ENCODE data around the gene MACROD2. TPM values are rescaled to one million over a fixed set of nuclear protein-coding genes. Genes with fewer than 3 reads are reported as not detected.

MACROD2 gene
- total RNA-seq, 1 donor, result 1.7 TPM

- Histone ChIP-seq H3K4me1 (ENCODE audit: insufficient read depth, low read length) (no peaks in the 10 kb centered on the region), H3K4me3 (ENCODE audit: low read length) (no peak overlapping the region), H3K9me3 (ENCODE audit: low read depth, low read length) (no peaks in the 10 kb centered on the region), H3K27me3 (ENCODE audit: insufficient read depth, low read length) (no peaks in the 10 kb centered on the region)
Observed at GRCh38 chr20:15702161-15702560, 1706.8 kb downstream of the MACROD2 start.

GRCh38 chr20:15703171-15703911, 1708.0 kb downstream of the MACROD2 start:
- Histone ChIP-seq H3K9me3 (ENCODE audit: low read depth, low read length) (no peaks in the 10 kb centered on the region), H3K4me3 (ENCODE audit: low read length) (no peak overlapping the region), H3K27me3 (ENCODE audit: insufficient read depth, low read length) (no peaks in the 10 kb centered on the region), H3K4me1 (ENCODE audit: insufficient read depth, low read length) (no peaks in the 10 kb centered on the region)

GRCh38 chr20:15705975-15706374, 1710.7 kb downstream of the MACROD2 start:
- H3K4me1 ChIP-seq (ENCODE audit: insufficient read depth, low read length), result no peaks in the 10 kb centered on the region
- no peaks in the 10 kb centered on the region for H3K9me3 ChIP-seq (ENCODE audit: low read depth, low read length)
- H3K4me3 ChIP-seq (ENCODE audit: low read length), result no peak overlapping the region
- no peaks in the 10 kb centered on the region for H3K27me3 ChIP-seq (ENCODE audit: insufficient read depth, low read length)

GRCh38 chr20:15706719-15707118, 1711.4 kb downstream of the MACROD2 start:
- Histone ChIP-seq H3K4me3 (ENCODE audit: low read length) (no peak overlapping the region), H3K27me3 (ENCODE audit: insufficient read depth, low read length) (no peaks in the 10 kb centered on the region)

GRCh38 chr20:15708984-15709598, 1713.8 kb downstream of the MACROD2 start:
- Histone ChIP-seq H3K27me3 (ENCODE audit: insufficient read depth, low read length) (no peaks in the 10 kb centered on the region), H3K4me1 (ENCODE audit: insufficient read depth, low read length) (no peaks in the 10 kb centered on the region), H3K9me3 (ENCODE audit: low read depth, low read length) (no peaks in the 10 kb centered on the region), H3K4me3 (ENCODE audit: low read length) (no peak overlapping the region)

More at GRCh38 chr20:15706719-15707118, 1711.4 kb downstream of the MACROD2 start:
- H3K9me3 ChIP-seq (ENCODE audit: low read depth, low read length), result no peaks in the 10 kb centered on the region
- H3K4me1 ChIP-seq (ENCODE audit: insufficient read depth, low read length), result no peaks in the 10 kb centered on the region

GRCh38 chr20:15710636-15711035, 1715.3 kb downstream of the MACROD2 start:
- H3K27me3 ChIP-seq (ENCODE audit: insufficient read depth, low read length), result no peaks in the 10 kb centered on the region
- H3K4me3 ChIP-seq (ENCODE audit: low read length), result no peak overlapping the region
- H3K4me1 ChIP-seq (ENCODE audit: insufficient read depth, low read length), result no peaks in the 10 kb centered on the region
- no peaks in the 10 kb centered on the region for H3K9me3 ChIP-seq (ENCODE audit: low read depth, low read length)

GRCh38 chr20:15711177-15711576, 1715.9 kb downstream of the MACROD2 start:
- Histone ChIP-seq H3K27me3 (ENCODE audit: insufficient read depth, low read length) (no peaks in the 10 kb centered on the region), H3K9me3 (ENCODE audit: low read depth, low read length) (no peaks in the 10 kb centered on the region), H3K4me3 (ENCODE audit: low read length) (no peak overlapping the region), H3K4me1 (ENCODE audit: insufficient read depth, low read length) (no peaks in the 10 kb centered on the region)

GRCh38 chr20:15716256-15716655, 1720.9 kb downstream of the MACROD2 start:
- no peaks in the 10 kb centered on the region for H3K9me3 ChIP-seq (ENCODE audit: low read depth, low read length)
- no peaks in the 10 kb centered on the region for H3K4me1 ChIP-seq (ENCODE audit: insufficient read depth, low read length)
- H3K4me3 ChIP-seq (ENCODE audit: low read length), result no peak overlapping the region
- H3K27me3 ChIP-seq (ENCODE audit: insufficient read depth, low read length), result no peaks in the 10 kb centered on the region

- no peak overlapping the region for H3K4me3 ChIP-seq (ENCODE audit: low read length)
- no peaks in the 10 kb centered on the region for H3K27me3 ChIP-seq (ENCODE audit: insufficient read depth, low read length)
- H3K4me1 ChIP-seq (ENCODE audit: insufficient read depth, low read length), result no peaks in the 10 kb centered on the region
- peaks cover 7% of the 10 kb centered on the region for H3K9me3 ChIP-seq (ENCODE audit: low read depth, low read length)
Observed at GRCh38 chr20:15726416-15726815, 1731.1 kb downstream of the MACROD2 start.

- Histone ChIP-seq H3K4me1 (ENCODE audit: insufficient read depth, low read length) (no peaks in the 10 kb centered on the region), H3K27me3 (ENCODE audit: insufficient read depth, low read length) (no peaks in the 10 kb centered on the region), H3K4me3 (ENCODE audit: low read length) (no peak overlapping the region), H3K9me3 (ENCODE audit: low read depth, low read length) (no peaks in the 10 kb centered on the region)
Observed at GRCh38 chr20:15734052-15734451, 1738.7 kb downstream of the MACROD2 start.

GRCh38 chr20:15739035-15739434, 1743.7 kb downstream of the MACROD2 start:
- Histone ChIP-seq H3K9me3 (ENCODE audit: low read depth, low read length) (no peaks in the 10 kb centered on the region), H3K27me3 (ENCODE audit: insufficient read depth, low read length) (no peaks in the 10 kb centered on the region), H3K4me1 (ENCODE audit: insufficient read depth, low read length) (no peaks in the 10 kb centered on the region), H3K4me3 (ENCODE audit: low read length) (no peak overlapping the region)

- Histone ChIP-seq H3K4me1 (ENCODE audit: insufficient read depth, low read length) (no peaks in the 10 kb centered on the region), H3K27me3 (ENCODE audit: insufficient read depth, low read length) (no peaks in the 10 kb centered on the region), H3K9me3 (ENCODE audit: low read depth, low read length) (no peaks in the 10 kb centered on the region), H3K4me3 (ENCODE audit: low read length) (no peak overlapping the region)
Observed at GRCh38 chr20:15740046-15740775, 1744.9 kb downstream of the MACROD2 start.

GRCh38 chr20:15742087-15742486, 1746.8 kb downstream of the MACROD2 start:
- peaks cover 6% of the 10 kb centered on the region for H3K9me3 ChIP-seq (ENCODE audit: low read depth, low read length)
- no peaks in the 10 kb centered on the region for H3K4me1 ChIP-seq (ENCODE audit: insufficient read depth, low read length)
- H3K27me3 ChIP-seq (ENCODE audit: insufficient read depth, low read length), result no peaks in the 10 kb centered on the region
- H3K4me3 ChIP-seq (ENCODE audit: low read length), result no peak overlapping the region

GRCh38 chr20:15742627-15743026, 1747.3 kb downstream of the MACROD2 start:
- H3K4me1 ChIP-seq (ENCODE audit: insufficient read depth, low read length), result no peaks in the 10 kb centered on the region
- no peak overlapping the region for H3K4me3 ChIP-seq (ENCODE audit: low read length)
- no peaks in the 10 kb centered on the region for H3K27me3 ChIP-seq (ENCODE audit: insufficient read depth, low read length)
- peaks cover 7% of the 10 kb centered on the region for H3K9me3 ChIP-seq (ENCODE audit: low read depth, low read length)

- Histone ChIP-seq H3K4me1 (ENCODE audit: insufficient read depth, low read length) (no peaks in the 10 kb centered on the region), H3K27me3 (ENCODE audit: insufficient read depth, low read length) (no peaks in the 10 kb centered on the region), H3K9me3 (ENCODE audit: low read depth, low read length) (no peaks in the 10 kb centered on the region), H3K4me3 (ENCODE audit: low read length) (no peak overlapping the region)
Observed at GRCh38 chr20:15756002-15756753, 1760.9 kb downstream of the MACROD2 start.
